Mucosa of gallbladder (tissue), 1 donor: Measurements from ENCODE around the gene MCRS1. TPM values are rescaled to one million over a fixed set of nuclear protein-coding genes. Genes with fewer than 3 reads are reported as not detected.
A peak's percentile ranks its signal among the peaks of the same experiment; 100 is the strongest.
"Not testable (repeated sequence)": the region's sequence is repeated elsewhere in the genome, so short reads cannot be mapped to it uniquely, and the experiment has no call there.

Source experiments
- DNase-seq: peaks from one replicate; pipeline ENCODE4 v3.0.0-alpha.2; 2020; ENCODE audit warnings: low spot score
- total RNA-seq: library from RNA; stranded (reverse); gene quantifications from one replicate; pipeline ENCODE4 v1.2.1, GENCODE V29; 2021
- donor health status: DM: no; HTN: no; CAD: no.

MCRS1 gene
- total RNA-seq, 1 donor from 2014 or later = 64.5 TPM

DNA sequence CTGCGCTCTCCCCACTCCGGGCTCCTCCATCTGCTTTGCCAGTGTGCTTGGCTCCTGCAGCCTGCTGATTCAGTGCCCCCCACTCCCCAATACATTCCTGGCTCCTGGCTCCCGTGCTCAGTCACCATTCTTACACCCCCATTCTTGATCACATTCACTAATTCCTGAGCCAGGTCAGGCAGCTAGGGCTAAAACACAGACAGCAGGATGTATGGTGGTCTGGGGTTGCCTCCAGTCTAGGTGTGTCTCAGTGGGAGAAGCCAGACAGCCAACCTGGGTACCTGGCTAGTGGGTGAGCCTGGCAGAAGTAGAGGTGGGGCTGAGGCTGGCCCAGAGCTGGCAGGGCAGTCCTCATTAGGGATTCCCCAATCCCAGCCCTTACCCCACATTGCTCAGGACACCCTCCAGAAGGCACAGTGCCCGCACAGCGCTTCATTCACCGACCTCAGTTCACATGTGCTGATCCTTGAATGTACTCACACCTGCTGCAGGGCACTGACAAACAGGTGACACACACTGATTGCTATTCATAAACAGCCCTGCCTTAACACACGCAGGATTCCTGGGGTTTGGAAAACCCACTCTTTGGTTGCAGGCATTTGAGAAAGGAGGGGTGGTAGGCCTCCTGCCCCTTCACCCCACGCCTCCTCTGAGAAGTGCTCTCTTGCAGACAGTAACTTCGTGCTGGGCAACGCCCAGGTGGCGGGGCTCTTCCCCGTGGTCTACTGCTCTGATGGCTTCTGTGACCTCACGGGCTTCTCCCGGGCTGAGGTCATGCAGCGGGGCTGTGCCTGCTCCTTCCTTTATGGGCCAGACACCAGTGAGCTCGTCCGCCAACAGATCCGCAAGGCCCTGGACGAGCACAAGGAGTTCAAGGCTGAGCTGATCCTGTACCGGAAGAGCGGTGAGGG lies 27.5 kb downstream of the MCRS1 start:
- no peak for DNase-seq

DNA sequence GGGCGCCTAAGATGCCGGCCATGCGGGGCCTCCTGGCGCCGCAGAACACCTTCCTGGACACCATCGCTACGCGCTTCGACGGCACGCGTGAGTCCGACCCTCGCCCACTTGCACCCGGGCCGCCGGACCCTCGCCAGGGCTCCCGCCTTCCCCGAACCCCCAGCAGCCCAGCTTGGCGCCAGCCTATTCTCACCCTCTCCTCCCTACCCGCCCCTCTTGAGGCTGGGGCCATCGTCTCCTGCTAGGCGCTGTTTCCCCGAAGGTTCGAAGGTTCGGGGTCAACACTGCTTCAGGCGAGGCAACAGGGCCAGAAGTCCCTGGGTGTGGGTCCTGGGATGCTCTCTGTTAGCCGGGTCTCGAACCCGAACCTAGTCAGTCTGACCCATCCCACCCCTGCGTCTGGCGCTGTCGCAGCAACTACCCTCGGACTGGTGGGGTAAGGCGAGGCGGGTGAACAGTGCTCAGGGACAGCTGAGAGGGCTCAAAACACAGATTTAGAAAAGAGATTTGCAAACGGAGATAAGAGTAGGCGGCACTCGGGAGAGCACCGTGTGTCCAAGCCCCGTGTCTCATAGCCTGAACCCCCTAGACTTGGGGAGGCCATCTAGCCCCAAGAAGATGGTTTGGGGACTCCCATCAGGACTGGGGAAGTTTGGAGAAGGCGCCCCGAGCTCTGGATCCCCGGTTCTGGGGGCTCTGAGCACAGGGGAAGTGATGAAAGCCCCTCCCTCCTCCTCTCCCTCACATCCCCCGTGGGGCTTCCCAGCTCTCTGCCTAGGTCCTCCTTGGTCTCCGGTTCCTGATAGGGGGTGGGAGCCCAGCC lies 28.3 kb downstream of the MCRS1 start:
- DNase-seq = no peak

DNA sequence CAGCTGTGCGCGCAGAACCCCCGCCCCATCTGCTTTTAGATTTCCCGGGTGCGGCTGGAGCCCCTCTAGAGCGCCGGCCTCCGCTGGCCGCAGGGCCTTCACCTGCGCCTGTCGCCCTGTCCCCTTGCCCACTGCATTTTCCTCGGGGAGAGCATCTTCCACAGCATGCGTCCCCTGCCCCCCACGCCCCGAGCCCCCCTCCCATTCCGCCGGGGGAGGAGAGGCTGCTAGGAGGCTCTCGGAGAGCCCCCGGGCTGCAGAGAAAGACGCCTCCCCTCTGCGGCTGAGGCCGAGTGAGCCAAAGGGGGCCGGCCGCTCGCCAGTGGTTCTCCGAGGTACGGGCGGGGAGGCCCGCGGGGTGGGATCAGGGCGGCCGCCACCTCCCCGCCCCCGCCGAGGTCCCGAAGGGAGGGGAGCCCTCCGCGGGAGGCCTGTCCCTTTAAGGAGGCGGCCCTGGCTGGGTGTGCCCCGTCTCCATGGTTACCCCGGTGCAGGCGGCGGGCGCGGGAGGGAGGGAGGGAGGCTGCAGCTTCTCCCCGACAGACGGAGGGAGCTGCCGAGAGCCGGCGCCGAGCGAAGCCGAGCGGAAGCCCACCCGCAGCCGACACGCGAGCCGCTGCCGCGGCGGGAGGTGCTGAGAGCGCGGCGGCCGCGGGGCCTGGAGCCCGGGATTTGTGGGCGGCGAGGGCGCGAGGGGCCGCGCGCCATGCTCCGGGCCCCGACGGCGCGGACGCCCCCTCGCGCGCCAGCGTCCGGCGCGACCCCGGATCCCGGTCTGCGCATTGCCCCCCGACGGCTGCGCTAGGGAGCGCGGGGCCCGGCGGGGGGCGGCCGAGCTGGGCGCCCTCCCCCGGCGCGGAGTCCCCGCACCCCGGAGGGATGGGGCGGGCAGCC lies 29.2 kb downstream of the MCRS1 start, which contains the start of gene KCNH3:
Gene KCNH3 (plus strand): TSS at position 521 of the 894 bp plus-strand sequence. CDS start 387 bp downstream, outside the sequence.
- DNase-seq = peak; percentile 88

DNA sequence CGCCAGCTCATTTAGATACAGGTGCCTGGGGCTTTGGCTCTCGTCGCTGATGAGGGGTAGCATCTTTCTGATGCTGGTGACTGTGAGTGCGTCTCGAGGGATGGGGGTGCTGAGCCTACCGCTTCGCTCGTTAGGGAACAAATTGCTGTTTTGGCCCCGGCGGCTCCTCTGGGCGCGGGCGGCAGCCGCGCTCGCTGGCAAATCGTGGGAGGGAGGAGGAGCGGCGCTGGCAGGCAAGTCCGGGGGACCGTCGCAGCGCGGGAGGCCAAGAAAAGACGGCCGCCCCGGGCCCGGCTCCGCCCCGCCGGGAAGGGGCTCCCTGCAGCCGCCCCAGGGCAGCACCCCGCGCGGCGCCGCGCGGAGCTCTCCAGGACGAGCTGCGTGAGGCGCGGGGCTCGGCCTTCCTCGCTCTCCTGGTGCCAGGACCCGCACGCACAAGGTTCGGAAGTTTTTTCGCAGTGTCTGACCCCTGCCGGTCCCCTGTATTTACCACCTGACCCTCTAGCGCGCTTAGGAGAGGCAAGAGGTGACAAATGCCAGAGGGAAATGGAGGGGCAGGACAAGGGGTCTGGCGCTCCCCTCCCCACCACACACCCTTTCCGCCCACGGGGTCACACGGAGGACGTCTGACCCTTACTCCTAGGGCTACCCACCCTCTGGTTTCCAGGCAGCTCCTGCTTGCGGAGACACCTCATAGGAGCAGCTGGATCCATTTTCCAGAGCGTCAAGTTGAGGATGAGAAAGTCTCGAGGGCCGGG lies 30.0 kb downstream of the MCRS1 start:
- DNase-seq = no peak

DNA sequence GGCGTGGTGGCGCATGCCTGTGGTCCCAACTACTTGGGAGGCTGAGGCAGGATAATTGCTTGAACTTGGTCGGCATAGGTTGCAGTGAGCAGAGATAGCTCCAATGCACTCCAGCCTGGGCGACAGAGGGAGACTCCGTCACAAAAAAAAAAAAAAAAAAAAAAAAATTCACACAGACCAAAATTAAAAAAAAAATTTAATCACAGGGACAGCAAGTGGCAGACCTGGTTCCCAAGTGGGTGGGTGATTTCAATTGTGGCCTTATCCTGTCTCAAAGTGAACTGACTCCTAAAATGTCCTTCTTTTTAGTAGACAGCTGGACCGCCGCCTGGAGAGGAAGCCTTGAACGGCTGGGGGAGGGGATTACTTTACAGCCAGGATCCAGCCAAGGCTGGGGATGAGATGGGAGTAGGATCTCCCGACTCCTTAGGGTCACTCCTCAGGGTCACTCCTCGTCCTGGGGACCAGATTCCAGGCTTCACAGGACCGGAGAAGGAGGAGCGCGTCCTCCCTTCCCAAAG lies 30.7 kb downstream of the MCRS1 start:
- no peak for DNase-seq

DNA sequence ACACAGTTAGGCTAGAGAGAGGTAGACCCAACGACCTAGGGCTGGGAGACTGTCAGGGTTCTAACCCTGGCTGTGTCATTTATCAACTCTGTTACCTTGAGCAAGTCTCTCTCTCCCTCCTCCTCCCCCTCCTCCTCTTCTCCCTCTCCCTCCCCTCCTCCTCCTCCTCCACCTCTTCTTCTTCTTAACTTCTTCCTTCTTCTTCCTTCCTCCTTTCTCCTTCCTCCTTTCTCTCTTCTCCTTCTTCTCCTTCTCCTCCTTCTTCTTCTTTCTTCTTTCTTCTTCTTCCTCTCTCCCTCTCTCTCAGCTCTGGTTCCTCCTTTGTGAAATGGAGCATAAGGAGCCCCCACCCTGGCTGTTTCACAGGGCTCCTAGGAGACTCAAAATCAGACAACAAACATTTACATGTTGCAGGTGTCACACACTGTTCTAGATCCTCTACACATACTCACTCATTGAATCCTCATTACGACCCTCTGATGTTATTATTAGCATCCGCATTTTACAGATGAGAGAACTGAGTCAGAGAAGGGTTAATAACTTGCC lies 31.3 kb downstream of the MCRS1 start:
- DNase-seq = no peak

DNA sequence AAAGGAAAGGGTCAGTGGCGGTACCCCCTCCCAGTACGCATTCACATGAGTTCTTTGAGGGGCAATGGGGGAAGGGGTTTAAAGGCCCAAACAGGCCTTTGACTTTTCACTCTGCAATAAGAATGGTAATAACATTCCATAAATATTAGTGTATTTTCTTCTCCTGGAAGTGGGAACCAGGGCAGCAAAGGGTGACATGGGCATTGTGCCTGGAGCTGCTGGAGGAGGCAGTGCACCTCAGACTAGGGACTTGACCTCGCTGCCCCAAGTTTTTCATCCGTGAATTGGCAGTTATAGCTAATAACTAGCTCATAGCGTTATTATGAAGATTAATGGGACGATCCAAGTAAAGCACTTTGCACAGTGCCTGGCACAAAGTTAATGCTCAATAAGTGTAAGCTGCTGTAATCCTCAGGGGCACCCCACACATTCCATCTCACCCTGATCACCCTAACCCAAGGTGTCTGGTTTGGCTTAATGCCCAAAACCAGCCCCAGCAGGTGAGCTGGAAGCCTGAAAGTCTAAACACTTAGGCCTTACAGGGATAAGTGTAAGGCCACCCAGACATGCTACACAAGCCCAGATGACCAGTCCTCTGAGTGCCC lies 31.9 kb downstream of the MCRS1 start:
- DNase-seq = no peak

DNA sequence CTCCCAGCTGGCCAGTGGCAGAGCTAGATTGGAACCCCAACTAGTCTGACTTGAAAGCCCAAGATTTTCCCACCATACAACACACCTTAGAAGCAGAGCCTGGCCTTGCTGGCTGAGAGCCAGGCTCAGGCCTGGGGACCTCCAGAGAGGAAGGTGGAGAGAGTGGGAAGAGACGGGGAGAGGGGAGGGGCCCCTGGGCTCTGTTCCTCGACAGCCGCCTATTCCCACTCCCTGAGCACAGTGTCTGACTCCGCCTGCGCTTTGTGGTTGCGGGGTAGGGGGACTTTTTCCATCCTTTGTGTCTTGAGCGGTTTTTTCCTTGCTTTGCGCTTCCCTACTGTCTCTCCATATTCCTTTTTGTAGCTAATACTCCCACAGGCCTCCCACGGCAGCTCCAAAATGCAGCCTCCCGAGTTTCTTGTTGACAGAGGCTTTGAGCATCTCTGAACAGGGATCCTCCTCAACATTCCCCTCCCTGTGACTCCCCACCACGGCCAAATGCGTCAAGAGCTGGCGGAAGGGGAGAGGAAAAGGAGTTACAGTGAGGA lies 33.1 kb downstream of the MCRS1 start:
- no peak for DNase-seq

DNA sequence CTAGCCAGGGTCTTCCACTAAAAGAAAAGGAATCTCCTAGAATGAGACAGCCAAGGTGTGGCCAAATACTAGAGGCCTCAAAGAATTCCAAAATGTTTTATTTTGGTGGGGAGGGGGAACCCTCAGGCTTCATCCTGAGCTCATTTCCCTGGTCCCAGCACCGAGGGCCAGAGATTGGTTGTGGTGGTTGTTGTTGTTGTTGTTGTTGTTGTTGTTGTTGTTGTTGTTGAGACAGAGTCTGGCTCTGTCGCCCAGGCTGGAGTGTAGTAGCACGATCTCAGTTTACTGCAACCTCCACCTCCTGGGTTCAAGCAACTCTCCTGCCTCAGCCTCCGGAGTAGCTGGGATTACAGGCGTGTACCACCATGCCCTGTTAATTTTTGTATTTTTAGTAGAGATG lies 33.8 kb downstream of the MCRS1 start:
- DNase-seq = not testable (repeated sequence)

DNA sequence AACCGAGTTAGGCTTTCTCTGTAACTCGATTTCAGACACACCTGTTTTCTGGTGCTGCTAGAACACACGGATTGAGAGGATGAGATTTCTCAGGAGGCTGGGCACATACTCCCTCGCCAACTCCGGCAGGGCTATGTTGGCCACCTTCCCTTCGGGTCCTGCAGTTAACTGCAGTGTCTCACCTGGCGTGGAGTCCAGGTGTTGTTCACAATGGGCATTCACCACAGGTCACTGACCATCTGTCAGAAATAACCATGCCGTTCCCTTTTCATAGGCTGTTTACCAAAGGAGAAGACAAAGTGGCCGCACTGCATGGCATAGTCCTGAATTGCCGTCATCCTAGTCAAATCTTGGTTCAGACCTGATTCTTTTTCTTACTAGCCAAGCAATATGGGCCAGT lies 34.6 kb downstream of the MCRS1 start:
- no peak for DNase-seq

DNA sequence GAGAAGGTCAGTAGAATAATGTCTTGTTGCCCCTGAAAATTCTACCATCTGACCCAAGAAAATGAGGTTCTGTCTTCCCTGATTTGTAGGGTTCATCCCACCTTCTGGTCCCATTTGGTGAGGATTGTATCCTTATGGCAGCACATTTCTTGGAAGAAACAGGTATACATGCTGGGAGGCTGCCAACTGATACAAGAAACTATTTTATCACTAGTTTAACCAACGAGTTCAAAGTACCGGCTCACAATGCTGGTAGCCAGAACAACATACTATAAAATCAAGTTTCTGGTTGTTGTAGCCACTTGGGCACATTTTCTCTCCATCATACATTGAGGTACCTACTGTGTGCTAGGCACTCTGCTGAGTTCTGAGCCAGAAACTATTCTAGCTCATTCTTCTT lies 36.2 kb downstream of the MCRS1 start:
- no peak for DNase-seq

DNA sequence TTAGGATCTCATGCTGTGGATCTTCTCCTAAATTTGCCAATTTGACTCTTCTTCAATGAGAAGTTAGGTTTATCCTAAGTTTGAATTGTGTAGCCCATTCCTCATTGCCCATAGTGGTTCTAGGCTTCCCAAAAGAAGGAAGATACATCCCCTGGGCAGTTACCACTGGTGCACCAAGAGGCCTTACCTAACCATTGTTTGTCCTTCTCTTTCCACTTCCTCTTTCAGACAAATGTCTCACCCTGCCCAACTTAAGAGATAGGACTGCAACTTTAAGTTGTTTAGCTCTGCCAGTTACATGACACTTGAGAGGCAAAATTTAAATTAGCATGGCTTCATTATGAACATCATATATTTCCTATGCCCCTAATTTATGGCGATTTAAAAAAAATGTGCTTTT lies 38.5 kb downstream of the MCRS1 start:
- no peak for DNase-seq

DNA sequence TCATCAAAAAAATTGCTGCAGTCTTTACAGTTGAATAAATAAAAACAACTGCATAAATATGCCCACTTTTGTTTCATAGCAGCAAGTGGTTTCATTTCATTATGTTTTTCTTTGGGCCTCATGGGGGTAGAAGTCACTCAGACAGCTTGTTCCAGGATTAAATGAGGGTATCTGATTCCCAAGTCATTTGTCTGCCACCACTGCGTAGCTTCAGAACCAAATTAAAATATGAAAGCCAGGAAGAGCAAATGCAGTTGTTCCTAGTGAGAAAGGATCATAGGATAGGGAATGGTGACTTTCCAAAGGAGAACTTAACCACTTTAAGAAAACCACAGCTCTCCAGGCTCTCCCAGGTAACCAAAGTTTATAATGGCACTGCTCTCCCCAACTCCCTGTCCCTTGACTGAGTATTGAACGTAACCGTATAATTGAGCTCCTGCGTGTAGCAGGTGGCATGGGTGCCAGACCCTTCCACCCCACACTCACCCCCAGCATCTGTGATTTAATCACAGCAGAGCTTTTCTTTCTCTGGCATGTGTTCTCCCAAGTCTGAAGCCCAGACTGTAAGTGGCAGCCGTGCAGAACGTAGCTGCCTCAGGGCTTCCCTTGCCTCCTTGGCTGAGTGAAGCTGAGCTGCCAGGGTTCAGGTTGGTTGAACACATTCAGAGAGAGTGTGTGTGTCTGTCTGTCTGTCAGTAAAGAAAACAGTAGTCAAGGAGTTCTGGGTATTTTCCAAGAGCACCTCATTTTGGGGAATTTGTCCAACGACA lies 40.4 kb downstream of the MCRS1 start:
- DNase-seq = peak; percentile 5

DNA sequence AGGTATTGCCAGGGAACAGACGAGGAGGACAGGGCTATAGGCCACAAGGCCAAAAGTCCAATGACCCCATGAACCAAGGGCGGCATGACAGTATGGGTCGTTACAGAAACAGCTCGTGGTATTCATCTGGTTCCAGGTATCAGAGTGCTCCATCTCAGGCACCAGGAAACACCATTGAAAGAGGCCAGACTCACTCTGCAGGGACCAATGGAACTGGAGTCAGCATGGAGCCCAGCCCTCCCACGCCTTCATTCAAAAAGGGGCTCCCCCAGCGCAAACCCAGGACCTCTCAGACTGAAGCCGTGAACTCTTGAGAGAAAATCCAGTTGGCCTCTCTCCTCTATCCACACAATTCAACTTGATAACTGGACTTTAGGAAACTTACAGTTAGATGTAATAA lies 42.0 kb downstream of the MCRS1 start:
- DNase-seq = no peak

DNA sequence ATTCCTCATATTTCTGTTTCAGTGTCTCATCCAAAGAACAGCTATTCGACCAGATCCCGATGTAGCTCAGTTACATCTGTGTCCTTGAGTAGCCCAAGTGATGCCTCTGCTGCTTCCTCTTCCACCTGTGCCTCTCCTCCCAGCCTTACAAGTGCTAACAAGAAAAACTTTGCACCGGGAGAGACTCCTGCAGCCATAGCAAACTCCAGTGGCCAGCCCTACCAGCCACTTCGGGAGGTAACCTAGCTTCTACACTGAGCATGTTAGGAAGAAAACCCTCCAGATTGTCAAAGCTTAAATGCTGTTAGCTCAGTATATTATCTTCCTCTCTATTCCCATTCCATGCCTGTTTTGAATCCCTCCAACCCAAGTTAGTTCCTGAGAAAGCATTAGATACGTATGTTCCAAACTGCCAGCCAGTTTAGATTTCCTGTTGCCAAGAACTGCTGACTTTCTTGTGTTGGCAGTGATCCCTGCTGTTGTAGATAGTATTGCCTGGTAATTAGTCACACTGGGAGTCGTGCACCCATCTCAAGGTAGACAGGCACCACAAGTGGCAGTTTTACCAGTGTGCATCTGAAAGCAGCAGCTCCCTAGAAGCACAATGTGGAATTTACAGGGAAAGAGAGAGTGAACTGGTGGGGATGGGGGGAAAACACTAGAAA lies 43.1 kb downstream of the MCRS1 start:
- no peak for DNase-seq

DNA sequence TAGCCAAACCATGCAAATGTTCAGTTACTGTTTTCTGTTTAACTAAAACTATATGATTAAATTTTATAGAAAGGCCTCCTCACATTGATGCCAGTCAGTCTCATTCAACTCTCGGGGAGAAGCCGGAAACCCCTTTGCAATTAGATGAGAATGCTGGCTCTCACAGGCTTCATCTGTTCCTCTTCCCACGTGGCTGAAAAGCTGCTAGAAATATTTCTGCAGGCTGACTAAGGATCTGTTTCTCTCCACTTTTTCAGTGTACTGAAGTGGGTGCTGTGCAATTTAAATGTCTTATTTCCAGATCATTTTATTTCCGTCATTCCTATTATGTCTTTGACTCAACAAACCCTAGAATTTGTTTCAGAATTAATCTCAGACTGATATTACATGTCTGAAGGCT lies 46.6 kb downstream of the MCRS1 start:
- DNase-seq = no peak

DNA sequence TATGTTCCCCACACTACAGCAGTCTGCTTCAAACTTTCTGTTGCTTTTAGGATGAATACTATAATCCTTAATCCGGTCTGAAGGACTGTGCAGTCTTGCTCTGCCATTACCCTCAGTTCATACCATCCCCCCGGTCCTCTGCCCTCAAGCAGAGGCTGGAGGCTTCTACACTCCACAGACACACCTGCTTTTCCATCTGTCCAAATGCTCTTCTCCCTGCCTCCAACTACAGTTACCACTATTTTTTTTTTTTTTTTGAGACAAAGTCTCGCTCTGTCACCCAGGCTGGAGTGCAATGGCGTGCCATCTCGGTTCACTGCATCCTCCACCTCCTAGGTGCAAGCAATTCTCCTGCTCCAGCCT lies 48.4 kb downstream of the MCRS1 start:
- no peak for DNase-seq

DNA sequence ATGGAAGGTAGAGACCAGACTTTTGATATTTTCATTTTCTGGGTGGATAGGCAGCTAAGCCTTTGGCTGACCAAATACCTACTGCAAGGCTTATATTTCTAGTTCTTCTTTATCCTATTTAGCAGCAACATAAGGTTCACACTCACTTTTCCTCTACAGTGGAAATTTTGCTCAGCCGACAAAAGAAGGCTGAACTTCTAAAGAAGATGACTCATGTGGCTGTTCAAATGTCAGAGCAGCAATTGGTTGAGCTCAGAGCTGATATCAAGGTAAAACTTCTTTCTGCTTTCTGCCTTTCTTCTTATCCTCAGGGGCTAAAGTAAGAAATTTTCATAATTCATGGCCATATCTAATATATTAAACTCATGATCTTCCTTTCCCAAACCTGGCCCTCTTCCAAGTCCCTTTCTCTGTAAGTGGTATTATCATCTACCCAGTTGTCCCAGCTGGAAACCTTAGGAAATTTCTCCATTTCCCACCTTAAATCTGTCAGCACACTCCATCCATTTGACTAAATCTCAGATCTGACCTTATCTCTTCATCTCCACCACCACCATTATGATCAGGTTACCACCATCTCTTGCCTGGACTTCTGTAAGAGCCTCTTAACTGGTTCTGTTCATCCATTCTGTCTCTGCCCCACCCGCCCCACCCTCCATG lies 48.9 kb downstream of the MCRS1 start:
- DNase-seq = no peak
